Raji (cell line): ENCODE measurements around the gene NOC2L.

ENCODE experiments used
- POLR2A ChIP-seq: IDR thresholded peaks from 2 replicates; pipeline ENCODE4 v1.6.1; 2011; ENCODE audit warnings: low read depth, low read length, control low read depth; ENCODE audit not compliant: insufficient read depth

NOC2L gene

DNA sequence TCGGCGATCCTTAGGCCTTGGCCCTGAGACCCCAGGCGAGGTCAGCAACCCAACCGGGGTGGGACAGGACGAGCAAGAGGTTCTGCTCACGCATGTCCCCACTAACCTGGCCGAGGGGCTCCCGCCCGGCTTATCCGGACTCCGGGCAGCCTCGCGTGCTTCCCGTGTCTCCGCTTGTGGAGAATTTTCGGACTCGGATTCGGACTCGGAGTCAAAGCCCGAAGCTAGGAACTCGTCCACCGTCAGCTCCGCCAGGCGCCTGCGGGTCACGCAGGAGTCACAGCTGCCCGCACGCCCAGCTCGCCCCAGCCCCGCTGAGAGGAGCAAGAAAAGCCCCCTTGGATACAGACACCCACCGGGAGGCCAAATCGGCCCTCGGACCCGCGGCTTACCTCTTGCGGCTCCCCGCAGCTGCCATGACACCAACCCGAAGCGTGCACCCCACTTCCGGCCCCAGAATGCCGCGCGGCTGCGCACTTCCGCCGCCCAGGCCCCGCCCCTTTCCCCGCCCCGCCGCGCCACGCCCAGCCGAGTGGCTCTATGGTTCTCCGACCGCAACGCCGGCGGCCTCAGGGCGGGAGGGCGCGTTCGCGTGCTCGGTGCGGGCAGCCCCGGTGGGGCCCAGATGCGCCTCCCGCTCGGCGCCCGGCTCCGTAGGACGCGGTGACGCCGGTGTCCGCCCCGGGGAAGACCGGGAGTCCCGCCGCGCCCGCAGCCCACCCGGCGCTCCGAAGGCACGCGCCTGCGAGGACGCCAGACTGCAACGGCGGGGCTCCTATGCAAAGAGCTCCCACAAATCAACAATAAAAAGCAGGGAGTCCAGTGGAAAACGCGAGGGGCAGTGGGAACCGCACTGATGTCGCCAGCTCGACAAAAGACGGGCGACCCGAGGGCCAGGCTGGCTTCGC lies at the start of gene NOC2L:
NOC2L (minus strand) TSS at position 434 of the 908 bp plus-strand sequence; CDS start at position 418, 16 bp downstream.
- peak; percentile 91 for TF ChIP-seq POLR2A

DNA sequence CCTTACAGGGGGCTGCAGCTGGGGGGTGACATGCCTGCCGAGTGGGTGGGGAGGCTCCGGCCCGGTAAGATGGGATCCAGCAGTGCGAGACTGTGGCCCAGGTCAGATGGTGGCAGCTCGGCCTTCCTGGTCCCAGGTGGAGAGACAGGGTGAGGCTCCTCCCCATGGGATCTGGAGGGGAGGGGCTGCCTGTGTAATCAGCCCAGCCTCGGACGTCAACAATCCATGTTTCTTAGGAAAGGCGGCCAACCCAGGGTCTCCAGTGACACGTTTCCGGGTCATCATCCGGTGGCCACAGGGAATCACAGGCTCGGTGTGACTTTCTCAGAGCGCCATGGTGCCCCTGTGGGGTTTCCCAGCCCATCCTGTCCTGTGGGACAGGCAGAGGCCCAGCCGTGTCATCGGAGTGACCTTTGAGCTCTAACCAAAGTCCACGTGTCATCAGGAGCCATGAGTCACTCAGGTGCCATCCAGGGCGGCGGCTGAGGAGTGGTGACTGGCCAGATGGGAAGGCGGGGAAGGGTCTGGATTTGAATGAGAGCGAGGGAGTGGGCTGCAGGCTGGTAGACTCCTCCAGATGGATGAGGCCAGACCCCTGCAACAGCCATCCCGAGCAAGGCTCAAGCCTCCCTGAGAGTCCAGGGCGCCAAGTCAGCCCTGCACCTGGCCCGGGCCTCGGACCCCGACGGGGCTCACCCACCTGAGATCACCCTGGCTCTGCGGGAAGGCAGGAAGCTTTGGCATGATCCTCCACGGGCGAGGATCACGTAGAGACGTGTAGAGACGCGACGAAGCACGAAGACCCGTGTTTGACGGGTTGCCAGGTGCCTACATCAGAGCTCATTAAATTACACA lies 47.5 kb upstream of the NOC2L start:
- no peak for TF ChIP-seq POLR2A

DNA sequence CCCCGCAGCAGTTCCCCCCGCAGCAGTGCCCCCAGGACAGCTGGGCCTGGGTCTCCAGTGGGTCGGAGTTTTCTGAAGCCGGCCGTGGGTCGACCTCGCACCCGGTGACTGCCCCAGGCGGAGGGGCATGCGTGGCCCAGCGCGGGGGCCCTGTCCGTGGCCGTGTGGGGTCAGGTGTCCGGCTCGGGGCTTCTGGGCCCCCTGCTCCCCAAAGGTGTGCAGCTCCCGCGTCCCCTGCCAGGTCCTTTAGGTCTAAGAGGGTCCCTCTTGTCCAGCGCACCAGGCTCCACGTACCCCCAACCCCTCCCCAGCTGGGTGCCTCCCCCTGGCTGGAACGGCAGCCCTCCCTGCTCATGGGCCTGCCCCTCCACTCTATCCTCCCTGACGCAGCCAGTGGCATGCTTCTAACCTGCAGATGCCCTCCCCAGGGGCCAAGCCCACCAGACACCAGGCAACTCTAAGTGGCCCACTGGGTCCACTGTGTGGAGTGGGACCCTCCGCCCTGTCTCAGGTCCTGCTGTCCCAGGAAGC lies 46.8 kb upstream of the NOC2L start:
- no peak for TF ChIP-seq POLR2A

DNA sequence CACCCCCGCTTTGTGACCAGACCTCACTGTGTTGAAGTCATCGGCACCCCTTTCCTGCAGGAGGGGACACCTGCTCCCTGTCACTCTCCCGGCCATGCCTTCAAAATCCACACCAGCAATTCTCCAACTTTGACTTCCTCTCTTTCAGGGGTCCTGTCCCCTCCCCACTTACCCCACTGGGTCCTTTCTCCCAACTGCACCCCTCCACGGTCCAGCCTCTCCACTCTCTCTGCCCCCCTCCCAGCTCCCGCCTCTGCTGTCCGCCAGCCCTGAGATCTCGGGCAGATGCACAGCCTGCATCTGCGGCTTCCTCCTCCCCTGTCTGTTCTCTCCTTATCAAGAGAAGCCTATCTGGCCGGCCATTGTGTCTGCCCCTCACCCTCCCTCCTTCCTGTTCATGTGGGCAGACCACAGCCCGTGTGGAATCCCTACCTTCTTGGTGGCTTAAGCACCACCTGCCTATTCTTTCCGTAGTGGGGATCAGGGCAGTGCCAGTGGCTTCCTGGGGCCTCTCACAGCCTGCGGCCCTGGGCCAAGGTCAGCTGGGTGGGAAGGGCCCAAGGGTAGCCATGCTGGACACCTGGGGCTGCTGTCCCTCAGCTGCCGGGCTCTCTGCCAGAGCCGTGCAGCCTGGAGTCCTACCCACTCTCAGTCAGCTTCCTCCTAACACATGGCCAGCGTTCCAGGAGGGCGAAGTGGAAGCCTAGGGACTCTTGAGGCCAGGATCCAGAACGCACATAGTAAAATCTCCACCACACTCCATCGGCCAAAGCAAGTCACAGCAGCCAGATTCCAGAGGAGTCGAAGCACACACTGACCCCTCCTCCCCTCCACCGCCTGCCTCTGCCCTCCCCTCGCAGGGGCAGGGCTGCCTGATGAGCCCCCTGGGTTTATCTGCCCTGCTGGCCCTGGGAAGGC lies 46.0 kb upstream of the NOC2L start:
- no peak for TF ChIP-seq POLR2A

DNA sequence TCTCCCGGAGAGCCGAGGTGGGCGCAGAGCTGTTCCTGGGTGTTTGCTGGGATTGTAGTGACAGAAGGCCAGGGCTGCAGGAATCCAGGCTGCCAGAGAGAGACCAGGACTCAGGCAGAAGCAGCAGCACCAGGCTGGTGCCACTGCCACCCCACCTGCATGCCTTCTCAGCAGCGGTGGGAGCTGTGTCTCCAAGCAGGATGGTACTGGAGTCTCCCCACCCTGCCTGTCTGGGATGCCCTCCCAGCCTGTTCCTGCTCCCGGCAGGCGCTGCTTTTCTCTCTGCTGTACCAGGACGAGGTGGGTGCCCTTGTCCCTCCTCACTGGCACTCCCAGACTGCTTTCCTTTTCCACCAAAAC lies 45.3 kb upstream of the NOC2L start:
- TF ChIP-seq POLR2A, result no peak

DNA sequence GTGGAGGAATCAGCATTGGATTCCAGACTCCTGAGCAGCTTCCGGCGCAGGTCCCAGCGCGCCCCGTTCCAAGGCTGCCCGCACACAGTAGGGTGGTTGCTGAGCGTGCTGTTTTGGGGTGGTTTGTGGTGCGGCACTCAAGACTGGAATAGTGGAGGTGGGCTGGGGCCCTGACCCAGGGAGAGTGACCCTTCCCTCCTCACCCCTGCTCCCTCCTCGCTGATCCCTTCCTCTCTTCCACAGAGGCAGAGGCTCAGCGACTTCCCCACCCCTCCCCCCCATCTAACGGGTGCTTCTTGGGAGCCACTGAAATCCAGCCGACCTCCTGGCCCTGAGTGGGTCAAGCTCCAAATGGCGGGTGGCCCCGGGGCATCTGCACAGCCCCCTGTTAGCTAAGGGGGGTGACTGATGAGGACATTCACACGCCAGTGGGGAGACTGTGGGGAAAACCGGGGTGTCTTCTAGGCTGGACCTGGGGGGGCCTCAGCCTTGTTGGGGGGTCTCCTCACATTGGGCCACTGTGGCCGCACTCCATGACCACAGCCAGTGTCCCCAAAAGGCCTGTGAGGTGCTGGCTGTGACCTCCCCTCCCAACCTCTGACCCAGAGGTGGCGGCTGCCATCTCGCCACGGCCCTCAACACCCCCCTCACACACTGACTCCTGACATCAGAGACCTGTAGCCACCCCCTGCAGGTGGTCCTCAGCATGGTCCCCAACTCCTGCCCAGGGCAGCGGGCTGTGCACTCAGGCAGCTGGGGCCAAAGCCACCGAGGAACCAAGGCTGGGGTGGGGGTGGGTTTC lies 44.8 kb upstream of the NOC2L start:
- TF ChIP-seq POLR2A, result no peak

DNA sequence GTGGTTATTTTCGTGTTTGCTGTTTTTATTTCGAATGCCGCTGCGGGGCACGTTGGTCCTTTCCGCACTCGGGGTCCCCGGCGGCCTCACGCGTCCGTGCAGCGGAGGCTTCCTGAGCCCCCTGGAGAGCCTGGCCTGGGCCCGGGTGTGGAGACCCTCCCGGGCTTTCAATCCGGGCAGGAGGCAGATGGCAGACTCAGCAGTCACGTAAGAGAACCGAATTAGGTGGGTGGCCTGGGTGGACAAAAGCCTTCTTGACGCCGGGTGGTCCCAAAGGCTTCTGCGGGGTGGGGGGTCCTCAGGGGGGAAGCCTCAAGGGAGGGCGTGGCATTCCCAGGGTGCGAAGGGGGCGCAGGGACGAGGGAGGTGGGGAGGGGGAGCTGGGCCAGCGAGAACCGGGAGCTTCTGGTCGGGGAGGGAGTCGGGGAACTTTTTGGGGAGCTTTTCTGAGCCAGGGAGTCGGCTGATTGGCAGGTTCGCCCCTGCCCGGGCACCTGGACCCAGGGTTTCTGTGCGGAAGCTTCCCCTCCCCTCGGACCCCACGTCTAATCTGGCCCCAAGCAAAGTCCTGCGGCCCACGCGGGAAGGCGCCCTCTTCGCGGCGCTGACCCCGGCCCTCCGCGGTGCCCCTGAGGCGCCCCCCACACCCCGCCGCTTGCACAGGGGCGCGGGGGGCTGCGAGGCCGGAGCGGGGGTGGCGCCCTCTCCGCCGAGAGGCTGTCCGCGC lies 42.2 kb upstream of the NOC2L start:
- TF ChIP-seq POLR2A, result no peak

DNA sequence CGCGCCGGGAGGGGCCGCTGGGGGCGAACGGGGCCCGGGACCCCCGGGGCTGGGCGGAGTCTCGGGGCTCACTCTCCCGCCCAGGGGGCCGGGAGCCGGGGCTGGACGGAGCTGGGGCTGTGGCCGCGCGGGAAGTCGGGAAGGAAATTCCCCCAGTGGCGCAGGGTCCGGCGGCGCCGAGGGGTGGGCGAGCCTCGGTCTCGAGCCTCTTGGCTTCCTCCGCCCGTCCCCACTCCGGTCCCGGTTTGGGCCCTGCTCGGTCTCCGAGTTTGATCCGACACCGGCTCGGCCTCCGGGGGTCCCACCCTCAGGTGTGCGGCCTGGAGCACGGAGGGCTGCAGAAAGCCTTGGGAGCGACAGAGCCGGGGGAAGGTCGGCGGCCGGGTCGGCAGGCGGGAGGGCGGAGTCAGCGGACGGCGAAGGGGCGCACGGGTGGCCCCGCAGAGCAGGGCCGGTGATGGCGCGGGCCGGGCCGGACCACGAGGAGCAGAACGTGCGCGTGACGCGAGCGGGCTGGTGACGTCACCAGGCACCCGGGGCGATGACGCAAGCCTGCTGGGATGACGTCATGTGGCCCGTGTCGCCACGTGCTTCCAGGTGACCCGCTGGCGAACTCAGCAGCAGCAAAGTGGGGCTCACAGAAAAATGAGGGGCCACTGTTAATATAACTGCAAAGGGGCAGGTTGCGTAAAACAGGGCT lies 41.5 kb upstream of the NOC2L start:
- TF ChIP-seq POLR2A, result no peak

DNA sequence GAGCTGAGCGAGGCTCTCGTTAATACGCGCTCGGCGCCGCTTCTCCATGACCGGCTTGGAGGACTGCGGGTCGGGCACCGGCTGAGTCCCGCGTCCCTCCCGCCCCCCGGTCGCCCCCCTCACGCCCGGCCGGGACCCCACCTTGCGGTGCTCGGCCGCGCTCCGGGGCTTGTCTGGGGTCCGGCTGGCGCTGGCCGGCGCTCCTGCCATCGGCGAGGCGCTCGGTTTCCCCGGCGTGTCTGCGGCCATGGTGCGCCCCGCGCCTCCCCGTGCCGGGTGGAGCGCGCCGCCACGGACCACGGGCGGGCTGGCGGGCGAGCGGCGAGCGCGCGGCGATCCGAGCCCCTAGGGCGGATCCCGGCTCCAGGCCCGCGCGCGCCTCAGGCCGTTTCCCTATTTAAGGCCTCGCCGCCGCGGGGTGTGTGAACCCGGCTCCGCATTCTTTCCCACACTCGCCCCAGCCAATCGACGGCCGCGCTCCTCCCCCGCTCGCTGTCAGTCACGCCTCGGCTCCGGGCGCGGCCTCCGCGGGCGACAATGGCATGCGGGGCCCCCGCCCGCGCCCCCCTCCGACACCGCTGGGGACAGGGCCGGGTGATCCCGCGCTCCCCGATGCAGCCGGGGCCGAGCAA lies 40.8 kb upstream of the NOC2L start, which contains the start of gene HES4:
HES4 (minus strand) TSS at position 373 of the 632 bp plus-strand sequence; CDS start at position 249, 124 bp downstream.
- no peak for TF ChIP-seq POLR2A

DNA sequence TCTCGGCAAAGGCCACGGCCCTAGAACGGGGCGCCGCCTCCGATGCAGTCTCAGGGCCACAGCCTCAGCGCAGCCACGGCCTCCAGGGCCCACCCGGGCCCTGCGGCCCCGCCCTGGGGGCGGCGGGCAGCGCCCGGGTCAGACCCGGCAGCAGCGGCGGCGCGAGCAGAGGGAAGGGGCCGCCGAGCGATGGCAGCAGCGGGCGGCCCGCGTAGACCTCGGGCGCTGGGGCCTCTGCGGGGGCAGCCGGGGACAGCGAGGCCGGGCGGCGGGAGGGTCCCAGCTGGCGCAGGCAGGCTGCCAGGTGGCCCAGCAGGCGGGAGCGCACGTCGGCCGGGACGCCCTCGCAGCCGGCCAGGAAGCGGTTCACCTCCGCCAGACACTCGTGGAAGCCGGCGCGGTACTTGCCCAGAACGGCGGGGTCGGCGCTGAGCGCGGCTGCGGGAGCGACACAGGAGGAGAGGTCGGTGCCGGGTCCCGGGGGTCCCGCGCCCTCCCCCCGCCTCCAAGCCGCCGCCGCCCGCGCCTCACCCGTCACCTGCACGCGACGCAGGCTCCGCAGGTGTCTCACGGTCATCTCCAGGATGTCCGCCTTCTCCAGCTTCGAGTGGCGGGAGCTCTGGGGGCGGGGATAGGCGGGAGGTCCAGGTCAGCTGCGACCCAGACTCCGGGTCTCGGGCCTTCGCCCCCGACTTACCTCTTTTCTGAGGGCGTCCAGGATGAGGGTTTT lies 40.1 kb upstream of the NOC2L start:
- no peak for TF ChIP-seq POLR2A

DNA sequence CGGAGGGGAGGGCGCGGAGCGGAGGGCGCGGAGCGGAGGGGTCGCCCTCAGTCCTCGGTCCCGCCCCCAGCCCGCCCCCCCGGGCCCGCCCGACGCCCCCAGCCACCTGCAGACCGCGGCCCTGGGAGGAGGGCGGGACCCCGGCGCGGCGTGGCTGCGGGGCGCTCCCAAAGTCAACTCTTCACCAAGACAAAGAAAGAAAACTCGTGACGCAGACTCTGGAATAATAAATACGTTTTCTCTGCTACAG lies 39.6 kb upstream of the NOC2L start:
- no peak for TF ChIP-seq POLR2A
